Neutrophil (primary cell): ENCODE data around the gene CPA5.
"Not testable (repeated sequence)": the region's sequence is repeated elsewhere in the genome, so short reads cannot be mapped to it uniquely, and the experiment has no call there.

Source experiments
- H3K27ac ChIP-seq: fragments of 200-600 bp; sonication (generic); 2 replicates; pipeline ENCODE4 v1.5.1; 2016; ENCODE audit warnings: mild to moderate bottlenecking, moderate library complexity
- H3K27me3 ChIP-seq: fragments of 200-600 bp; sonication (generic); 2 replicates; pipeline ENCODE4 v1.6.0; 2016; ENCODE audit warnings: mild to moderate bottlenecking
- H3K36me3 ChIP-seq: fragments of 200-600 bp; sonication (generic); 2 replicates; pipeline ENCODE4 v1.5.1; 2017
- H3K4me1 ChIP-seq, 2 experiments: fragments of 200-600 bp in 1 of 2; sonication (generic) in 1 of 2; 1 replicate in 1 of 2; 2 replicates in 1 of 2; pipeline versions ENCODE4 v1.5.1 to v1.6.1; 2013 to 2016; ENCODE audit warnings: low read depth in 1 of 2, low read length in 1 of 2, mild to moderate bottlenecking in 1 of 2, moderate library complexity in 1 of 2; ENCODE audit not compliant: control insufficient read depth in 1 of 2, insufficient read depth in 1 of 2
- H3K4me3 ChIP-seq, 2 experiments: fragments of 200-600 bp in 1 of 2; sonication (generic) in 1 of 2; 1 replicate in 1 of 2; 2 replicates in 1 of 2; pipeline ENCODE4 v1.5.1; 2013 to 2016; ENCODE audit warnings: low read depth in 1 of 2, low read length in 1 of 2, mild to moderate bottlenecking in 1 of 2, moderate library complexity in 1 of 2
- H3K9me3 ChIP-seq: fragments of 200-600 bp; sonication (generic); 2 replicates; pipeline ENCODE4 v1.5.1; 2016
- CTCF ChIP-seq: fragments of 200-600 bp; sonication (generic); IDR thresholded peaks from 2 replicates; pipeline ENCODE4 v1.5.1; 2016; ENCODE audit warnings: antibody characterized with exemption

Gene CPA5

GRCh38 chr7:130369831-130370550, 25.4 kb downstream of the CPA5 start:
- Histone ChIP-seq H3K9me3 (no peaks in the 10 kb centered on the region), H3K4me1 (peaks cover 0 to 4% of the 10 kb centered on the region in 2 experiments), H3K4me3 (no peak overlapping the region), H3K27ac (no peak overlapping the region), H3K36me3 (no peaks in the 10 kb centered on the region), H3K27me3 (no peaks in the 10 kb centered on the region)
- no peak for TF ChIP-seq CTCF

- no peaks in the 10 kb centered on the region for H3K27me3 ChIP-seq
- no peak overlapping the region for H3K27ac ChIP-seq
- no peak for TF ChIP-seq CTCF
- no peaks in the 10 kb centered on the region for H3K36me3 ChIP-seq
- peaks cover 0 to 4% of the 10 kb centered on the region in 2 experiments for H3K4me1 ChIP-seq
- no peaks in the 10 kb centered on the region for H3K9me3 ChIP-seq
- H3K4me3 ChIP-seq: no peak overlapping the region
Observed at GRCh38 chr7:130371046-130371445, 26.4 kb downstream of the CPA5 start.

GRCh38 chr7:130372402-130373165, 28.0 kb downstream of the CPA5 start:
- no peaks in the 10 kb centered on the region for H3K36me3 ChIP-seq
- no peaks in the 10 kb centered on the region for H3K9me3 ChIP-seq
- no peak for TF ChIP-seq CTCF
- H3K4me3 ChIP-seq: no peak overlapping the region
- no peak overlapping the region for H3K27ac ChIP-seq
- peaks cover 0 to 4% of the 10 kb centered on the region in 2 experiments for H3K4me1 ChIP-seq
- H3K27me3 ChIP-seq: no peaks in the 10 kb centered on the region

- Histone ChIP-seq H3K4me3 (no peak overlapping the region), H3K27ac (no peak overlapping the region), H3K4me1 (peaks cover 0 to under 1% of the 10 kb centered on the region in 2 experiments), H3K36me3 (no peaks in the 10 kb centered on the region), H3K9me3 (no peaks in the 10 kb centered on the region), H3K27me3 (no peaks in the 10 kb centered on the region)
- no peak for TF ChIP-seq CTCF
Observed at GRCh38 chr7:130374507-130374906, 29.9 kb downstream of the CPA5 start.

- H3K4me1 ChIP-seq, H3K27me3 ChIP-seq, H3K27ac ChIP-seq, H3K36me3 ChIP-seq, H3K9me3 ChIP-seq, H3K4me3 ChIP-seq: not testable (repeated sequence)
Observed at GRCh38 chr7:130376461-130376860, 31.8 kb downstream of the CPA5 start.

- no peaks in the 10 kb centered on the region for H3K4me1 ChIP-seq
- TF ChIP-seq CTCF: no peak
- no peaks in the 10 kb centered on the region for H3K36me3 ChIP-seq
- no peaks in the 10 kb centered on the region for H3K27me3 ChIP-seq
- no peak overlapping the region for H3K27ac ChIP-seq
- H3K4me3 ChIP-seq: no peak overlapping the region
- H3K9me3 ChIP-seq: no peaks in the 10 kb centered on the region
Observed at GRCh38 chr7:130377178-130377577, 32.6 kb downstream of the CPA5 start.
